Fibroblast of villous mesenchyme (primary cell): Measurements from ENCODE around the gene SPON2. TPM values are rescaled to one million over a fixed set of nuclear protein-coding genes. Genes with fewer than 3 reads are reported as not detected.

ENCODE experiments used
- DNase-seq: peaks from one replicate; pipeline ENCODE4 v3.0.0-alpha.2; 2010; ENCODE audit warnings: low read depth
- H3K4me3 ChIP-seq: 2 replicates; pipeline ENCODE4 v1.5.1; 2011; ENCODE audit warnings: low read depth, mild to moderate bottlenecking, low read length
- CTCF ChIP-seq: IDR thresholded peaks from 2 replicates; pipeline ENCODE4 v1.5.1; 2012; ENCODE audit warnings: low read depth, mild to moderate bottlenecking, low read length; ENCODE audit not compliant: insufficient read depth
- total RNA-seq: library from RNA; depleted of rRNA; stranded (reverse); fragments of >200 nt; gene quantifications from 2 replicates; pipeline ENCODE4 v1.2.3, GENCODE V29; 2012

The SPON2 gene
- total RNA-seq, 1 donor: 197 TPM

- peak; percentile 83 for TF ChIP-seq CTCF
- peak overlapping the region; percentile 23 for H3K4me3 ChIP-seq
- DNase-seq: peak; percentile 81
Measured at GRCh38 chr4:1167244-1167949, 5.0 kb downstream of the SPON2 start.

- peak; percentile 40 for DNase-seq
- TF ChIP-seq CTCF: no peak
- no peak overlapping the region for H3K4me3 ChIP-seq
Measured at GRCh38 chr4:1166509-1167243, 5.7 kb downstream of the SPON2 start.

GRCh38 chr4:1164956-1165545 lies 7.3 kb downstream of the SPON2 start:
- no peak for DNase-seq
- no peak overlapping the region for H3K4me3 ChIP-seq
- TF ChIP-seq CTCF: no peak

- DNase-seq: no peak
- no peak for TF ChIP-seq CTCF
- no peak overlapping the region for H3K4me3 ChIP-seq
Measured at GRCh38 chr4:1164444-1164843, 7.9 kb downstream of the SPON2 start.

GRCh38 chr4:1164040-1164439 lies 8.3 kb downstream of the SPON2 start:
- no peak for TF ChIP-seq CTCF
- no peak overlapping the region for H3K4me3 ChIP-seq
- no peak for DNase-seq

GRCh38 chr4:1160351-1160750 lies 12.0 kb downstream of the SPON2 start:
- no peak for DNase-seq
- H3K4me3 ChIP-seq: no peak overlapping the region
- TF ChIP-seq CTCF: no peak
